ENCODE results near the gene SH3D19. TPM values are rescaled to one million over a fixed set of nuclear protein-coding genes. Genes with fewer than 3 reads are reported as not detected.
A peak's percentile ranks its signal among the peaks of the same experiment; 100 is the strongest.

Gene SH3D19
- total and polyA plus RNA-seq, 3 experiments from 2014 or later: not detected

- Histone ChIP-seq H3K4me3 (ENCODE audit: low read length) (no peak overlapping the region), H3K27ac (ENCODE audit: low read depth, low read length) (no peak overlapping the region), H3K9me3 (ENCODE audit: low read length) (no peaks in the 10 kb centered on the region), H3K36me3 (ENCODE audit: insufficient read depth, low read length) (no peaks in the 10 kb centered on the region), H3K27me3 (ENCODE audit: insufficient read depth, low read length, poor library complexity, severe bottlenecking) (no peaks in the 10 kb centered on the region), H3K4me1 (ENCODE audit: insufficient read depth, low read length) (no peaks in the 10 kb centered on the region)
- H3K4me1 Mint-ChIP-seq: no peaks in the 10 kb centered on the region
- no peak overlapping the region for H3K27ac Mint-ChIP-seq
- CTCF ChIA-PET: no interaction called here
- no peak overlapping the region for H3K4me3 Mint-ChIP-seq
- POLR2A ChIA-PET: no interaction called here
- no peaks in the 10 kb centered on the region for H3K36me3 Mint-ChIP-seq
- peaks cover 6 to 33% of the 10 kb centered on the region in 2 donors for H3K27me3 Mint-ChIP-seq
- no peak for DNase-seq
- H3K9me3 Mint-ChIP-seq: no peaks in the 10 kb centered on the region
Observed at GRCh38 chr4:151347490-151348235, 22.3 kb upstream of the SH3D19 start.

- Histone ChIP-seq H3K9me3 (ENCODE audit: low read length) (no peaks in the 10 kb centered on the region), H3K27ac (ENCODE audit: low read depth, low read length) (no peak overlapping the region), H3K4me1 (ENCODE audit: insufficient read depth, low read length) (no peaks in the 10 kb centered on the region), H3K36me3 (ENCODE audit: insufficient read depth, low read length) (no peaks in the 10 kb centered on the region), H3K27me3 (ENCODE audit: insufficient read depth, low read length, poor library complexity, severe bottlenecking) (no peaks in the 10 kb centered on the region), H3K4me3 (ENCODE audit: low read length) (no peak overlapping the region)
- H3K4me1 Mint-ChIP-seq: no peaks in the 10 kb centered on the region
- no peaks in the 10 kb centered on the region for H3K9me3 Mint-ChIP-seq
- H3K4me3 Mint-ChIP-seq: no peak overlapping the region
- ChIA-PET POLR2A (no interaction called here), CTCF (interaction anchor here (0.7 kb wide), 1 partner anchor 13 kb away, joined by 3 read pairs; no protein-coding TSS in a partner anchor)
- no peak overlapping the region for H3K27ac Mint-ChIP-seq
- DNase-seq: no peak
- peaks cover 6 to 20% of the 10 kb centered on the region in 2 donors for H3K27me3 Mint-ChIP-seq
- H3K36me3 Mint-ChIP-seq: no peaks in the 10 kb centered on the region
Observed at GRCh38 chr4:151344948-151345347, 19.5 kb upstream of the SH3D19 start.

GRCh38 chr4:151340751-151341385, 15.5 kb upstream of the SH3D19 start:
- Mint-ChIP-seq H3K4me1 (no peaks in the 10 kb centered on the region), H3K36me3 (no peaks in the 10 kb centered on the region), H3K27me3 (peaks cover 5 to 15% of the 10 kb centered on the region in 2 donors), H3K4me3 (no peak overlapping the region), H3K9me3 (no peaks in the 10 kb centered on the region), H3K27ac (no peak overlapping the region)
- ChIA-PET CTCF (no interaction called here), POLR2A (no interaction called here)
- Histone ChIP-seq H3K4me1 (ENCODE audit: insufficient read depth, low read length) (no peaks in the 10 kb centered on the region), H3K36me3 (ENCODE audit: insufficient read depth, low read length) (no peaks in the 10 kb centered on the region), H3K4me3 (ENCODE audit: low read length) (no peak overlapping the region), H3K9me3 (ENCODE audit: low read length) (no peaks in the 10 kb centered on the region), H3K27ac (ENCODE audit: low read depth, low read length) (no peak overlapping the region), H3K27me3 (ENCODE audit: insufficient read depth, low read length, poor library complexity, severe bottlenecking) (no peaks in the 10 kb centered on the region)
- no peak for DNase-seq

GRCh38 chr4:151339467-151339866, 14.1 kb upstream of the SH3D19 start:
- Histone ChIP-seq H3K9me3 (ENCODE audit: low read length) (no peaks in the 10 kb centered on the region), H3K36me3 (ENCODE audit: insufficient read depth, low read length) (no peaks in the 10 kb centered on the region), H3K27me3 (ENCODE audit: insufficient read depth, low read length, poor library complexity, severe bottlenecking) (no peaks in the 10 kb centered on the region), H3K4me1 (ENCODE audit: insufficient read depth, low read length) (no peaks in the 10 kb centered on the region), H3K27ac (ENCODE audit: low read depth, low read length) (no peak overlapping the region), H3K4me3 (ENCODE audit: low read length) (no peak overlapping the region)
- Mint-ChIP-seq H3K36me3 (no peaks in the 10 kb centered on the region), H3K4me1 (no peaks in the 10 kb centered on the region), H3K27ac (no peak overlapping the region), H3K4me3 (no peak overlapping the region), H3K9me3 (no peaks in the 10 kb centered on the region), H3K27me3 (peaks cover 7 to 16% of the 10 kb centered on the region in 2 donors)
- ChIA-PET CTCF (no interaction called here), POLR2A (no interaction called here)
- DNase-seq: no peak

- no peak overlapping the region for H3K4me3 ChIP-seq (ENCODE audit: low read length)
- H3K36me3 ChIP-seq (ENCODE audit: insufficient read depth, low read length): no peaks in the 10 kb centered on the region
- Mint-ChIP-seq H3K27ac (no peak overlapping the region), H3K27me3 (peaks cover 23 to 34% of the 10 kb centered on the region in 2 donors), H3K4me3 (no peak overlapping the region), H3K36me3 (no peaks in the 10 kb centered on the region), H3K4me1 (no peaks in the 10 kb centered on the region), H3K9me3 (peaks cover 0 to 3% (median 0%) of the 10 kb centered on the region in 5 donors)
- no peaks in the 10 kb centered on the region for H3K9me3 ChIP-seq (ENCODE audit: low read length)
- no peaks in the 10 kb centered on the region for H3K27me3 ChIP-seq (ENCODE audit: insufficient read depth, low read length, poor library complexity, severe bottlenecking)
- no peaks in the 10 kb centered on the region for H3K4me1 ChIP-seq (ENCODE audit: insufficient read depth, low read length)
- H3K27ac ChIP-seq (ENCODE audit: low read depth, low read length): no peak overlapping the region
- ChIA-PET POLR2A (no interaction called here), CTCF (interaction anchor here (0.8 kb wide), 1 partner anchor 14 kb away, joined by 3 read pairs; no protein-coding TSS in a partner anchor)
- no peak for DNase-seq
Observed at GRCh38 chr4:151331276-151332042, 6.1 kb upstream of the SH3D19 start.

- Mint-ChIP-seq H3K4me3 (no peak overlapping the region), H3K27me3 (peaks cover 28 to 43% of the 10 kb centered on the region in 2 donors), H3K27ac (no peak overlapping the region), H3K4me1 (peaks cover 5 to 13% (median 6%) of the 10 kb centered on the region in 3 donors), H3K36me3 (peaks cover 0 to 4% (median 0%) of the 10 kb centered on the region in 3 donors), H3K9me3 (peaks cover 0 to 3% (median 0%) of the 10 kb centered on the region in 5 donors)
- POLR2A ChIA-PET: no interaction called here
- Histone ChIP-seq H3K4me3 (ENCODE audit: low read length) (no peak overlapping the region), H3K27ac (ENCODE audit: low read depth, low read length) (no peak overlapping the region), H3K9me3 (ENCODE audit: low read length) (no peaks in the 10 kb centered on the region), H3K4me1 (ENCODE audit: insufficient read depth, low read length) (no peaks in the 10 kb centered on the region), H3K36me3 (ENCODE audit: insufficient read depth, low read length) (no peaks in the 10 kb centered on the region), H3K27me3 (ENCODE audit: insufficient read depth, low read length, poor library complexity, severe bottlenecking) (no peaks in the 10 kb centered on the region)
- DNase-seq: no peak
- CTCF ChIA-PET: no interaction called here
Observed at GRCh38 chr4:151329217-151330007, 4.0 kb upstream of the SH3D19 start.

- H3K27me3 Mint-ChIP-seq: peaks cover 32 to 58% of the 10 kb centered on the region in 2 donors
- H3K9me3 Mint-ChIP-seq: peaks cover 0 to 3% (median 0%) of the 10 kb centered on the region in 5 donors
- no peak overlapping the region for H3K27ac ChIP-seq (ENCODE audit: low read depth, low read length)
- H3K4me1 ChIP-seq (ENCODE audit: insufficient read depth, low read length): no peaks in the 10 kb centered on the region
- CTCF ChIA-PET: no interaction called here
- H3K4me1 Mint-ChIP-seq: peaks cover 10 to 18% (median 11%) of the 10 kb centered on the region in 3 donors
- no peaks in the 10 kb centered on the region for H3K9me3 ChIP-seq (ENCODE audit: low read length)
- H3K36me3 ChIP-seq (ENCODE audit: insufficient read depth, low read length): no peaks in the 10 kb centered on the region
- peak overlapping the region in 5 of 7 donors; percentile 9 to 57 (median 50) for H3K4me3 Mint-ChIP-seq
- POLR2A ChIA-PET: no interaction called here
- no peak overlapping the region for H3K27ac Mint-ChIP-seq
- no peaks in the 10 kb centered on the region for H3K27me3 ChIP-seq (ENCODE audit: insufficient read depth, low read length, poor library complexity, severe bottlenecking)
- no peak overlapping the region for H3K4me3 ChIP-seq (ENCODE audit: low read length)
- H3K36me3 Mint-ChIP-seq: peaks cover 0 to 4% (median 0%) of the 10 kb centered on the region in 3 donors
- DNase-seq: no peak
Observed at GRCh38 chr4:151325949-151326246, 493 bp upstream of the SH3D19 start.

All from CD8-positive, alpha-beta memory T cell (primary cell).